HepG2 (cell line): ENCODE data around the gene PIEZO1. TPM values are rescaled to one million over a fixed set of nuclear protein-coding genes. Genes with fewer than 3 reads are reported as not detected.

Source experiments
- ARID4A ChIP-seq: sonication (generic); formaldehyde crosslinking; IDR thresholded peaks from 2 replicates; pipeline ENCODE4 v1.5.0; 2020; ENCODE audit warnings: mild to moderate bottlenecking, missing genetic modification reagents, borderline replicate concordance
- EP300 ChIP-seq, 3 experiments: sonication (generic) in 1 of 3; formaldehyde crosslinking in 1 of 3; IDR thresholded peaks; 2 replicates each; pipeline versions ENCODE4 v1.5.1 to v1.6.1; 2011 to 2020; ENCODE audit warnings: low read depth in 2 of 3, low read length in 2 of 3, borderline replicate concordance in 1 of 3, improper control_type of control experiment in 1 of 3, mild to moderate bottlenecking in 1 of 3, missing genetic modification reagents in 1 of 3, moderate library complexity in 1 of 3
- GATAD2A ChIP-seq: IDR thresholded peaks from 2 replicates; pipeline ENCODE4 v1.6.1; 2016
- GMEB1 ChIP-seq: sonication (generic); formaldehyde crosslinking; IDR thresholded peaks from 2 replicates; pipeline ENCODE4 v1.5.1; 2020; ENCODE audit warnings: missing genetic modification reagents, mild to moderate bottlenecking, borderline replicate concordance
- HDAC1 ChIP-seq: sonication (generic); formaldehyde crosslinking; IDR thresholded peaks from 2 replicates; pipeline ENCODE4 v1.5.1; 2020; ENCODE audit warnings: mild to moderate bottlenecking, missing genetic modification reagents
- HNF4A ChIP-seq: sonication (generic); formaldehyde crosslinking; IDR thresholded peaks from 2 replicates; pipeline ENCODE4 v1.4.0; 2020; ENCODE audit warnings: missing genetic modification reagents
- MAF1 ChIP-seq: sonication (generic); formaldehyde crosslinking; IDR thresholded peaks from 2 replicates; pipeline ENCODE4 v1.5.0; 2020; ENCODE audit warnings: missing genetic modification reagents, borderline replicate concordance
- MLLT10 ChIP-seq: sonication (generic); formaldehyde crosslinking; IDR thresholded peaks from 2 replicates; pipeline ENCODE4 v1.4.0; 2020; ENCODE audit warnings: missing genetic modification reagents
- NCOA5 ChIP-seq: sonication (generic); formaldehyde crosslinking; IDR thresholded peaks from 2 replicates; pipeline ENCODE4 v1.4.0; 2020; ENCODE audit warnings: missing genetic modification reagents
- NFKB2 ChIP-seq: sonication (generic); formaldehyde crosslinking; IDR thresholded peaks from 2 replicates; pipeline ENCODE4 v1.4.0; 2020; ENCODE audit warnings: missing genetic modification reagents, borderline replicate concordance
- POLR2G ChIP-seq: fragments of 200-400 bp; formaldehyde crosslinking; IDR thresholded peaks from 2 replicates; pipeline ENCODE4 v1.6.1; 2018; ENCODE audit warnings: mild to moderate bottlenecking, low read depth, low read length, moderate library complexity
- SKIL ChIP-seq: sonication (generic); formaldehyde crosslinking; IDR thresholded peaks from 2 replicates; pipeline ENCODE4 v1.8.0; 2022; ENCODE audit warnings: missing genetic modification reagents, mild to moderate bottlenecking, moderate library complexity, borderline replicate concordance
- SNAI1 ChIP-seq: sonication (generic); formaldehyde crosslinking; IDR thresholded peaks from 2 replicates; pipeline ENCODE4 v1.5.0; 2020; ENCODE audit warnings: mild to moderate bottlenecking, missing genetic modification reagents, borderline replicate concordance
- TERF1 ChIP-seq: sonication (generic); formaldehyde crosslinking; IDR thresholded peaks from 2 replicates; pipeline ENCODE4 v1.8.0; 2022; ENCODE audit warnings: mild to moderate bottlenecking, missing genetic modification reagents, moderate library complexity
- ZNF678 ChIP-seq: sonication (generic); formaldehyde crosslinking; IDR thresholded peaks from 2 replicates; pipeline ENCODE4 v1.4.0; 2020; ENCODE audit warnings: mild to moderate bottlenecking, missing genetic modification reagents
- ZNF724P ChIP-seq: sonication (generic); formaldehyde crosslinking; IDR thresholded peaks from 2 replicates; pipeline ENCODE4 v1.8.0; 2022; ENCODE audit warnings: missing genetic modification reagents, borderline replicate concordance
- ZSCAN31 ChIP-seq: sonication (generic); formaldehyde crosslinking; IDR thresholded peaks from 2 replicates; pipeline ENCODE4 v1.5.0; 2020; ENCODE audit warnings: low read depth, mild to moderate bottlenecking, missing genetic modification reagents
- ZZZ3 ChIP-seq: sonication (generic); formaldehyde crosslinking; IDR thresholded peaks from 2 replicates; pipeline ENCODE4 v1.4.0; 2020; ENCODE audit warnings: missing genetic modification reagents, mild to moderate bottlenecking, borderline replicate concordance
- polyA plus RNA-seq, 8 experiments: library from polyadenylated mRNA; depleted of rRNA in 3 of 8; stranded (reverse) in 7 of 8; unstranded in 1 of 8; fragments of >200 nt; fragmentation: Illumina TruSeq in 4 of 8; extraction: Trizol in 4 of 8; gene quantifications; 2 replicates each; pipeline versions ENCODE4 v1.2.1 to v1.2.3, GENCODE V29; 2011 to 2016; ENCODE audit warnings: low read depth in 4 of 8, missing spikeins in 1 of 8, mixed read lengths in 1 of 8; ENCODE audit not compliant: insufficient read depth in 1 of 8
- total RNA-seq, 5 experiments: library from RNA; depleted of rRNA; stranded (reverse); fragments of >200 nt; fragmentation: Illumina TruSeq; extraction: Trizol; gene quantifications; 2 replicates each; pipeline ENCODE4 v1.2.3, GENCODE V29; 2016; ENCODE audit warnings: low read depth in 1 of 5

Gene PIEZO1
- total and polyA plus RNA-seq, 2 of the 13 experiments (the other 11 are each of a cell fraction or from before 2014, with no cell fraction given): 67.9 to 85.0 TPM

- peak; percentile 39; the same call in 1 of the 2 replicates for TF ChIP-seq GMEB1 (CRISPR knock-in tag)
- TF ChIP-seq EP300 (IDR thresholded peaks at IDR 0.05; ENCODE audit: low read depth in 2 of 2, low read length in 2 of 2): no peak
- peak; percentile 42; the same call in 1 of the 2 replicates for TF ChIP-seq EP300 (CRISPR knock-in tag; IDR thresholded peaks at IDR 0.05; ENCODE audit: borderline replicate concordance)
- peak; percentile 87; the same call in 1 of the 2 replicates for TF ChIP-seq NFKB2
- 0 out of 2 replicates have a peak, but pooled peaks have one; percentile 35 for TF ChIP-seq ZNF678 (CRISPR knock-in tag)
- no peak for TF ChIP-seq MLLT10
- no peak; the same call in 1 of the 2 replicates for TF ChIP-seq ZNF724P (CRISPR knock-in tag)
- TF ChIP-seq MAF1 (CRISPR knock-in tag): peak; percentile 69; the same call in 1 of the 2 replicates
- no peak for TF ChIP-seq ZZZ3 (CRISPR knock-in tag)
- peak; percentile 86 for TF ChIP-seq ZSCAN31 (CRISPR knock-in tag)
- TF ChIP-seq GATAD2A: peak; percentile 90
- TF ChIP-seq SNAI1 (CRISPR knock-in tag): no peak
- no peak for TF ChIP-seq TERF1 (CRISPR knock-in tag)
- TF ChIP-seq HNF4A: no peak
- TF ChIP-seq HDAC1 (CRISPR knock-in tag): peak; percentile 97
- TF ChIP-seq SKIL (CRISPR knock-in tag): peak; percentile 49; the same call in 1 of the 2 replicates
- no peak for TF ChIP-seq NCOA5 (CRISPR knock-in tag)
- peak; percentile 82 for TF ChIP-seq ARID4A (CRISPR knock-in tag)
- TF ChIP-seq POLR2G: peak; percentile 69; the same call in 1 of the 2 replicates
These were observed at the start of gene PIEZO1 (continued) for GRCh38 chr16:88785106-88785924.
